GM12873 (cell line): Measurements from ENCODE around the gene LYPD6B.

Experiments
- CTCF ChIP-seq: IDR thresholded peaks from 2 replicates; pipeline ENCODE4 v1.5.1; 2012; ENCODE audit warnings: low read depth, mild to moderate bottlenecking, moderate library complexity, low read length, control low read depth; ENCODE audit not compliant: insufficient read depth; ENCODE audit errors: missing control alignments

The LYPD6B gene

GRCh38 chr2:149034406-149034805 lies 4.1 kb upstream of the LYPD6B start:
- TF ChIP-seq CTCF = no peak

GRCh38 chr2:149036507-149037293 lies 1.8 kb upstream of the LYPD6B start:
- TF ChIP-seq CTCF = no peak

DNA sequence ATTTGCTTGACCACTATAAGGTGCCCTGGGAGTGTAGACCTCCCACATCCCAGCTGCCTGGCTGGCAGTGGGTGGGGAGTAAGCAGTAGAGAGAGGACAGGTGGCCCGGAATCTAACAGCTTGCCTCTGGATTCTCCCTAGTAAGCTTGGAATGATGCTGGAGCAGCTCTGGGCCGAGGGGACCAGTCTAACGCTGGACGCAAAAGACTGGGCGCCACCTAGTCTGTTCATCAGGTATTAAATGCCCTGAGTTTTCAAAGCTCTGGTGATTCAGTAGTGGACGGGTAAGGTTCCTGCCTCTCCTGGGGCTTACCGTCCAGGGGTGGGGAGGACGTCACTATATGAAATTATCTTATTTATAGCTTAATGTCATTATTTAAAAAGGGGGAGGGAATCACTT lies 648 bp upstream of the LYPD6B start:
- no peak for TF ChIP-seq CTCF

DNA sequence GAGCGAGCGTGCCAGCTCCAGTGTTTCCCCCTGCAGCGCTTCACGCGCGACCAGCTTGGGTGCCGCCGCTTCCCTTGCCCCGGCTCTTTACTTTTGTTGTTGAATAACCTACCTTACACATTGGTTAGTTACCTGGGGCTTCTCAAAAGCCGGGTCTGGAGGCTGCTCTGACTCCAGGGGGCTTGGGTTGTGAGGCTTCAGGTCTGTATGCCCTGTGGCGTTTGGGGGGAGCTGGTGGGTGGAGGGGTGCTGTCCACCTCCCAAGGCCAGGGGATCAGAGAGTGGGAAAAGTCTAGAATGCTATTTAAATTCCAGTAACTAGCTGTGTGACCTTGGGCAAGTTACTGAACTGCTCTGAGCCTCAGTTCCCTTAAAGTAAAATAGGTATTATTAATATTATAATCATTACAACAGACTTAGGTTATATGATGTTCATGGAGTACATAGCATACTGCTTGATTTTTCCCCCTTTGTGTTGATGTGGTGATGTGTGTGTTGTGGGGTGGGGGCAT lies 770 bp downstream of the LYPD6B start:
- TF ChIP-seq CTCF = no peak

DNA sequence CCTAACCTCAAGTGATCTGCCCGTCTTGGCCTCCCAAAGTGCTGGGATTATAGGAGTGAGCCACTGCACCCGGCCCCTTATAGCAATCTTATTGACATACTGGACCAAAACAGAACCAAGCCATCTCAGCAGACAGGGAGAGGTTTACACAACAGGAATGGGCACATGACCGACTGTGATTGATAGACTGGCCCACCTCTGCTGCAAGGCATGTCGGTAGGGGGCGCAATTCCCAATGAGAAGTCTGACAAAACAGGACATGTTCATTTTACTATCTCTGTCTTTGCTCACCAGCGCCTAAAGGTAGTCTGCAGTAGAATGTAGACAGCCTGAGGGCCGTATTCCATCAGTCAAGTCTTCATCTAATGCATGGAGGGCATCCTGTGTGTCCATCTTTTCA lies 2.0 kb downstream of the LYPD6B start:
- peak; percentile 88 for TF ChIP-seq CTCF

GRCh38 chr2:149041482-149041881 lies 3.0 kb downstream of the LYPD6B start:
- TF ChIP-seq CTCF = no peak

- TF ChIP-seq CTCF = no peak
Observed at GRCh38 chr2:149042881-149043280, 4.4 kb downstream of the LYPD6B start.
